PFSK-1 (cell line): Measurements from ENCODE around the gene CBX8.

Experiments used
- POLR2AphosphoS5 ChIP-seq: IDR thresholded peaks from 2 replicates; pipeline ENCODE4 v1.6.1; 2012; ENCODE audit warnings: low read depth, mild to moderate bottlenecking, control low read depth, low read length, moderate library complexity
- REST ChIP-seq, 2 experiments: IDR thresholded peaks; 2 replicates each; pipeline versions ENCODE4 v1.6.1 to v1.8.0; 2011 to 2012; ENCODE audit warnings: low read depth in 2 of 2, low read length in 2 of 2, control low read depth in 1 of 2, inconsistent platforms in 1 of 2, mild to moderate bottlenecking in 1 of 2, moderate library complexity in 1 of 2; ENCODE audit not compliant: insufficient read depth in 1 of 2
- TAF1 ChIP-seq: IDR thresholded peaks from 2 replicates; pipeline ENCODE4 v1.6.1; 2012; ENCODE audit warnings: low read length, control low read depth, borderline replicate concordance; ENCODE audit not compliant: insufficient read depth

- no peak for TF ChIP-seq POLR2AphosphoS5
- TF ChIP-seq REST (IDR thresholded peaks at IDR 0.05; ENCODE audit: insufficient read depth in 1 of 2, low read depth in 2 of 2, low read length in 2 of 2), result 0 out of 4 replicates have a peak, but pooled peaks of 1 of the 2 experiments have one; percentile 8
- TF ChIP-seq TAF1, result no peak
Observed at GRCh38 chr17:79838522-79839274, 41.8 kb upstream of the CBX8 start.
